Endothelial cell of umbilical vein (primary cell): ENCODE results near the gene GGA1. TPM values are rescaled to one million over a fixed set of nuclear protein-coding genes. Genes with fewer than 3 reads are reported as not detected.

Experiments
- BruUV-seq: library from RNA; stranded (reverse); fragments of 400-500 nt; replicated peaks from 2 replicates; lab custom pipeline; 2021; lab: Mats Ljungman, UMichigan
- CTCF ChIA-PET: fragments of 300-600, 350-600 bp; sonication (Branson Sonifier 250); formaldehyde crosslinking; loops from one replicate; lab custom pipeline; 2021; ENCODE audit warnings: antibody characterized with exemption, inconsistent platforms; lab: Charles Lee
- POLR2A ChIA-PET: fragments of 300-600, 350-600 bp; sonication (Branson Sonifier 250); formaldehyde crosslinking; loops from one replicate; lab custom pipeline; 2021; ENCODE audit warnings: antibody characterized with exemption, inconsistent platforms; lab: Charles Lee
- DNase-seq: peaks from one replicate; pipeline ENCODE4 v3.0.0-alpha.2; 2011; ENCODE audit warnings: low read depth, low spot score
- FAIRE-seq: peaks from 2 replicates; lab custom pipeline; 2011; peaks lifted over from hg19 to GRCh38; lab: Jason Lieb, UNC
- H2AFZ ChIP-seq: 2 replicates; pipeline ENCODE4 v1.6.0; 2012; ENCODE audit warnings: low read depth, low read length, control low read depth, inconsistent platforms
- H3K27ac ChIP-seq: 2 replicates; pipeline ENCODE4 v1.5.1; 2011; ENCODE audit warnings: low read depth, mild to moderate bottlenecking, control low read depth, low read length, moderate library complexity; ENCODE audit not compliant: insufficient read depth
- H3K27me3 ChIP-seq, 2 experiments: 2 replicates each; pipeline versions ENCODE4 v1.6.0 to v1.6.1; 2011; ENCODE audit warnings: low read length in 2 of 2, mixed read lengths in 1 of 2; ENCODE audit not compliant: control insufficient read depth in 2 of 2, insufficient read depth in 2 of 2
- H3K36me3 ChIP-seq, 2 experiments: 2 replicates in 1 of 2; 3 replicates in 1 of 2; pipeline ENCODE4 v1.5.1; 2011; ENCODE audit warnings: low read length in 2 of 2, mild to moderate bottlenecking in 1 of 2, moderate library complexity in 1 of 2; ENCODE audit not compliant: control insufficient read depth in 2 of 2, insufficient read depth in 2 of 2; ENCODE audit errors: extremely low read depth in 1 of 2
- H3K4me1 ChIP-seq: 3 replicates; pipeline ENCODE4 v1.5.1; 2011; ENCODE audit warnings: mild to moderate bottlenecking, low read length; ENCODE audit not compliant: control insufficient read depth, insufficient read depth; ENCODE audit errors: extremely low read depth
- H3K4me2 ChIP-seq: 2 replicates; pipeline ENCODE4 v1.6.1; 2011; ENCODE audit warnings: low read length, control low read depth, mixed read lengths; ENCODE audit not compliant: insufficient read depth
- H3K4me3 ChIP-seq, 3 experiments: fragments of 200-600 bp in 1 of 3; sonication (generic), shearing (Covaris generic) in 1 of 3; replicated peaks in 1 of 3; 2 replicates each; pipeline ENCODE4 v1.5.1; 2011 to 2016; ENCODE audit warnings: control low read depth in 3 of 3, low read length in 3 of 3, mild to moderate bottlenecking in 2 of 3, inconsistent platforms in 1 of 3, low read depth in 1 of 3, moderate library complexity in 1 of 3; ENCODE audit not compliant: insufficient read depth in 1 of 3
- H3K79me2 ChIP-seq: 2 replicates; pipeline ENCODE4 v1.6.0; 2012; ENCODE audit warnings: low read length, inconsistent platforms; ENCODE audit not compliant: control insufficient read depth, insufficient read depth
- H3K9ac ChIP-seq: replicated peaks from 2 replicates; pipeline ENCODE3; 2011; ENCODE audit warnings: low read length, control low read depth; ENCODE audit not compliant: insufficient read depth; ENCODE audit errors: extremely low read depth
- H3K9me1 ChIP-seq: replicated peaks from 3 replicates; pipeline ENCODE4 v1.6.0; 2011; ENCODE audit warnings: mild to moderate bottlenecking, low read length; ENCODE audit not compliant: control insufficient read depth, insufficient read depth; ENCODE audit errors: extremely low read depth
- H3K9me3 ChIP-seq: replicated peaks from 2 replicates; pipeline ENCODE4 v1.5.1; 2012; ENCODE audit warnings: low read length, inconsistent platforms; ENCODE audit not compliant: control insufficient read depth, insufficient read depth
- H4K20me1 ChIP-seq: replicated peaks from 2 replicates; pipeline ENCODE3; 2011; ENCODE audit warnings: mild to moderate bottlenecking, low read length; ENCODE audit not compliant: control insufficient read depth, insufficient read depth; ENCODE audit errors: extremely low read depth
- CTCF ChIP-seq, 2 donors: IDR thresholded peaks; 1 replicate in 1 of 2; 2 replicates in 1 of 2; pipeline ENCODE4 v1.5.1; 2011; ENCODE audit warnings: low read length in 2 of 2, mild to moderate bottlenecking in 2 of 2, moderate library complexity in 2 of 2, control low read depth in 1 of 2, inconsistent platforms in 1 of 2, low read depth in 1 of 2; ENCODE audit not compliant: insufficient read depth in 1 of 2; ENCODE audit errors: extremely low read depth in 1 of 2
- EZH2 ChIP-seq: IDR thresholded peaks from 2 replicates; pipeline ENCODE4 v1.6.1; 2012; ENCODE audit warnings: borderline replicate concordance, low read depth, mild to moderate bottlenecking, moderate library complexity, low read length, inconsistent platforms; ENCODE audit not compliant: severe bottlenecking
- GATA2 ChIP-seq: IDR thresholded peaks from 2 replicates; pipeline ENCODE4 v1.7.0; 2011; ENCODE audit warnings: low read depth, mild to moderate bottlenecking, moderate library complexity, mixed read lengths, low read length; ENCODE audit not compliant: insufficient read length, insufficient read depth
- JUN ChIP-seq: IDR thresholded peaks from 2 replicates; pipeline ENCODE4 v1.6.1; 2011; ENCODE audit warnings: borderline replicate concordance, low read depth; ENCODE audit not compliant: insufficient read length, insufficient read depth
- MAX ChIP-seq: IDR thresholded peaks from 2 replicates; pipeline ENCODE4 v1.6.1; 2011; ENCODE audit not compliant: insufficient read depth, insufficient read length
- MYC ChIP-seq: IDR thresholded peaks from one replicate; pipeline ENCODE4 v1.6.1; 2011; ENCODE audit warnings: mild to moderate bottlenecking, low read depth, low read length
- POLR2A ChIP-seq: IDR thresholded peaks from 2 replicates; pipeline ENCODE4 v1.6.1; 2012; ENCODE audit warnings: low read depth, mild to moderate bottlenecking, control low read depth, low read length
- POLR2AphosphoS5 ChIP-seq: IDR thresholded peaks from 2 replicates; pipeline ENCODE4 v1.6.1; 2012; ENCODE audit warnings: low read depth, mild to moderate bottlenecking, control low read depth, low read length, moderate library complexity; ENCODE audit not compliant: insufficient read depth
- dilution Hi-C: fragments of 300-500 bp; cut with MboI; formaldehyde crosslinking; loops from one replicate; pipeline ENCODE4 v1.15.0; 2019; ENCODE audit warnings: low sequenced_read_pairs; ENCODE audit not compliant: extremely low pct_ligation_motif_present
- intact Hi-C: fragments of 100-400 bp; cut with micrococcal nuclease; formaldehyde crosslinking; loops from one replicate; pipeline ENCODE4 v1.10.0; 2022
- polyA plus RNA-seq, 4 experiments: library from polyadenylated mRNA; depleted of rRNA in 3 of 4; stranded (reverse) in 3 of 4; unstranded in 1 of 4; fragments of >200 nt; gene quantifications; 2 replicates each; pipeline versions ENCODE4 v1.2.1 to v1.2.3, GENCODE V29; 2011 to 2012; ENCODE audit warnings: missing spikeins in 1 of 4
- total RNA-seq: library from RNA; stranded (reverse); gene quantifications from 2 replicates; pipeline ENCODE4 v1.2.3, GENCODE V29; 2021

Gene GGA1
- total and polyA plus RNA-seq, 2 donors (not counting 3 experiments of a cell fraction or from before 2014, with no cell fraction given), result 54.1 to 67.5 TPM

- TF ChIP-seq CTCF (IDR thresholded peaks at IDR 0.05; ENCODE audit: extremely low read depth in 1 of 2, insufficient read depth in 1 of 2, low read depth in 1 of 2, low read length in 2 of 2) (no peak), MYC (no peak), MAX (no peak), EZH2 (no peak), GATA2 (no peak), POLR2AphosphoS5 (peak; percentile 93), JUN (no peak), POLR2A (peak; percentile 98)
- dilution Hi-C loops, result no loop called here
- H3K79me2 ChIP-seq, result peaks cover 28% of the 10 kb centered on the region
- peak within 1 kb of the TSS; percentile 79 for H3K4me2 ChIP-seq
- H3K36me3 ChIP-seq, result peaks cover 7 to 8% of the 10 kb centered on the region in 2 experiments
- peaks cover 9% of the 10 kb centered on the region for H3K4me1 ChIP-seq
- peak; percentile 86 for DNase-seq
- ChIA-PET POLR2A (interaction anchor here (0.6 to 1.6 kb wide), 4 partner anchors 11 to 36 kb away, joined by 3 to 8 read pairs (median 6); partner anchors contain the start of genes NOL12, PDXP and SH3BP1), CTCF (interaction anchor here (0.7 to 4.0 kb wide), 6 partner anchors 13 to 83 kb away, joined by 3 to 70 read pairs (median 10); partner anchors contain the start of gene PDXP)
- no peaks in the 10 kb centered on the region for H3K27me3 ChIP-seq
- FAIRE-seq, result peak; percentile 99
- TSS peak; percentile 78 for BruUV-seq
- intact Hi-C loops, result loop anchor here (1.0 to 5.0 kb wide), 5 partner anchors 17 to 117 kb away; partner anchors contain the start of genes CDC42EP1 and PDXP
- H3K4me3 ChIP-seq, result peak within 1 kb of the TSS; percentile 63 to 76 (median 66)
- H3K9me1 ChIP-seq, result no peaks in the 10 kb centered on the region
- no peaks in the 10 kb centered on the region for H3K9me3 ChIP-seq
- H2AFZ ChIP-seq, result peak within 1 kb of the TSS; percentile 16
- H3K27ac ChIP-seq, result peak within 1 kb of the TSS; percentile 81
- no peaks in the 10 kb centered on the region for H4K20me1 ChIP-seq
- H3K9ac ChIP-seq, result peak within 1 kb of the TSS; percentile 54
These were observed 66.6 kb downstream of the GGA1 start, which contains the start of gene LGALS1 for GRCh38 chr22:37674951-37675929. TSS of gene LGALS1 (plus strand) at chr22:37675636. CDS start at chr22:37675703, 67 bp downstream.
